CD4-positive, alpha-beta T cell treated with Interleukin-15 for 1 hour (primary cell): ENCODE measurements around the gene VIPR1.
"Not testable (repeated sequence)": the region's sequence is repeated elsewhere in the genome, so short reads cannot be mapped to it uniquely, and the experiment has no call there.

ENCODE experiments used
- DNase-seq: peaks from one replicate; pipeline ENCODE4 v3.0.0-alpha.2; 2020

Gene VIPR1

GRCh38 chr3:42535981-42536784 lies 33.7 kb downstream of the VIPR1 start:
- DNase-seq: peak; percentile 43

- DNase-seq: no peak
Observed at GRCh38 chr3:42537350-42537749, 34.9 kb downstream of the VIPR1 start.

GRCh38 chr3:42539871-42540714 lies 37.6 kb downstream of the VIPR1 start:
- peak; percentile 49 for DNase-seq

GRCh38 chr3:42541079-42541478 lies 38.6 kb downstream of the VIPR1 start:
- DNase-seq: no peak

- no peak for DNase-seq
Observed at GRCh38 chr3:42544492-42545283, 42.2 kb downstream of the VIPR1 start.

GRCh38 chr3:42545284-42545900 lies 42.9 kb downstream of the VIPR1 start:
- no peak for DNase-seq

- no peak for DNase-seq
Observed at GRCh38 chr3:42546691-42547213, 44.3 kb downstream of the VIPR1 start.

GRCh38 chr3:42547401-42547945 lies 45.0 kb downstream of the VIPR1 start:
- peak; percentile 54 for DNase-seq

- DNase-seq: no peak
Observed at GRCh38 chr3:42549131-42549530, 46.7 kb downstream of the VIPR1 start.

- no peak for DNase-seq
Observed at GRCh38 chr3:42550250-42550649, 47.8 kb downstream of the VIPR1 start.

- DNase-seq: no peak
Observed at GRCh38 chr3:42552830-42553229, 50.4 kb downstream of the VIPR1 start.

- peak; percentile 42 for DNase-seq
Observed at GRCh38 chr3:42556089-42556632, 53.7 kb downstream of the VIPR1 start.

GRCh38 chr3:42556817-42557216 lies 54.4 kb downstream of the VIPR1 start:
- not testable (repeated sequence) for DNase-seq

GRCh38 chr3:42557854-42558253 lies 55.4 kb downstream of the VIPR1 start:
- no peak for DNase-seq

GRCh38 chr3:42562047-42562907 lies 59.8 kb downstream of the VIPR1 start:
- DNase-seq: no peak

GRCh38 chr3:42569593-42570142 lies 67.2 kb downstream of the VIPR1 start:
- no peak for DNase-seq

GRCh38 chr3:42572278-42572677 lies 69.8 kb downstream of the VIPR1 start:
- DNase-seq: no peak

GRCh38 chr3:42575137-42575741 lies 72.8 kb downstream of the VIPR1 start:
- DNase-seq: no peak

- DNase-seq: no peak
Observed at GRCh38 chr3:42578054-42578453, 75.6 kb downstream of the VIPR1 start.

- not testable (repeated sequence) for DNase-seq
Observed at GRCh38 chr3:42579346-42579745, 76.9 kb downstream of the VIPR1 start.
